A673 (cell line): ENCODE measurements around the gene TENT5C.

Experiments
- CTCF ChIP-seq: fragments of 300-800, 200-600 bp; sonication (generic); conservative IDR thresholded peaks from 2 replicates; pipeline ENCODE4 v1.5.1; 2017; ENCODE audit warnings: low read depth, mild to moderate bottlenecking, antibody characterized with exemption, low read length, moderate library complexity, mixed read lengths
- EZH2 ChIP-seq: fragments of 200-600 bp; sonication (generic); IDR thresholded peaks from 2 replicates; pipeline ENCODE4 v1.6.1; 2017; ENCODE audit warnings: borderline replicate concordance, low read depth, mild to moderate bottlenecking, mixed read lengths, antibody characterized with exemption, low read length; ENCODE audit not compliant: poor library complexity, severe bottlenecking

GRCh38 chr1:117658676-117659075 is 52.8 kb downstream of the TENT5C start:
- TF ChIP-seq CTCF: no peak
- TF ChIP-seq EZH2: no peak
